ENCODE results near the gene TGFB1I1. TPM values are rescaled to one million over a fixed set of nuclear protein-coding genes. Genes with fewer than 3 reads are reported as not detected.

Gene TGFB1I1
- total RNA-seq, 1 donor from 2014 or later, result 32.5 TPM

- intact Hi-C loops (cut with DNase I), result no loop called here
- ATAC-seq (peak in 1 of 2 donors; percentile 3), DNase-seq (peak; percentile 64)
Measured at GRCh38 chr16:31453255-31454204, 18.4 kb upstream of the TGFB1I1 start.

DNA sequence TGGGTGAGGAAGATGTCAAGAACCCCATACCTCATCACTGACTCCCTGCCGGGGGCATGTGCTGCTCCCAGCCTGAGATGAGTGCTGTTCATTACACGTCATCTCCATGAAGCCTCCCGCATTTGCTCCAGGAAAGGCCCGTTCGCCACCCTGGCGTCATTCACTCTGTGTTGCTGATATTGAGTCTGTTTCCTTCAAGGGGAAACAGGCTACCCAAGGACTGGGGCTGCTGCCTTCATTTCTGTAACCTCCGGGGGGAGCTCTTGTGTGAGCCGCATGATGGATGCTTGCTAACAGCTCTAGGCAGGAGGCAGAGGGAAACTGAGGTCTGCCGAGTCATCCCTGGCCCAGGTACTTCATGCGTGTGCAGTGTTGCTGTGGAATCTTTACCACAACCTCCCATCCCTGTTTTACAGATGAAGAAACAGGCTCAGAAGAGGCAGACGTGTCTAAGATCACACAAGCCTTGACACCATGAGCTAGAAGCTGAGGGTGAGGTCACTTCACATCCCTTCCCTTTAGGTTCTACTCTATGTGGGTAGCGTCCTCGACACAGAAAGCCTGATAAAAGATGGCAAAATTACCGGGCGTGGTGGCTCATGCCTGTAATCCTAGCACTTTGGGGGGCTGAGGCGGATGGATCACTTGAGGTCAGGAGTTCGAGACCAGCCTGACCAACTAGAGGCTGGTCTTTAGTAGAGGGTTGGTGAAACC, 16.2 kb upstream of the TGFB1I1 start:
- H3K4me1 ChIP-seq, result peaks cover 71% of the 10 kb centered on the region

More at GRCh38 chr16:31453255-31454204, 18.4 kb upstream of the TGFB1I1 start:
- Histone ChIP-seq H3K27me3 (ENCODE audit: low read depth) (no peaks in the 10 kb centered on the region), H3K27ac (peak overlapping the region; percentile 43), H3K4me1 (peaks cover 63% of the 10 kb centered on the region), H3K9me3 (no peaks in the 10 kb centered on the region), H3K4me3 (no peak overlapping the region), H3K36me3 (peaks cover 7% of the 10 kb centered on the region)
- no peak for TF ChIP-seq CTCF (IDR thresholded peaks at IDR 0.05)

DNA sequence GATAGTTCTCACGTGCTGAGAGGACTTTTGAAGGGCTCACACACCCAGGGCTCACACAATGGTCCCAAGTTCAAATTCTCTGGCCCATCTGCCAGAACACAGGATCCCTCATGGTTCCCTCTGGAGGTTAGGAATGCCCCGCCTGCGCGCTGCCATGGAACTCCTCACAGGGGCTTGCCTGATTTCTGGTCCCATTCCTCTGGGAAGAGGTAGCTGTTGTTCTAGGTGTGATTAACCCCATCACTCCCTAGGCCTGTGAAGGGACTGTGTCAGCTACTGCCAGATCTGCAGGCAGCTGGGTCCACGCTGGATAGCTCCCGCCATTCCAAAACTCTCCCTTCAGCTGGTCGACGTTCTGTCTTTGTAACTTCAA, 15.0 kb upstream of the TGFB1I1 start:
- no peak for TF ChIP-seq CTCF (IDR thresholded peaks at IDR 0.05)
- no peak for DNase-seq
- no peaks in the 10 kb centered on the region for H3K27me3 ChIP-seq (ENCODE audit: low read depth)
- H3K4me1 ChIP-seq, result peaks cover 70% of the 10 kb centered on the region
- ATAC-seq, result no peak
- no peaks in the 10 kb centered on the region for H3K9me3 ChIP-seq
- H3K36me3 ChIP-seq, result peaks cover 11% of the 10 kb centered on the region
- H3K4me3 ChIP-seq, result peak overlapping the region; percentile 76
- intact Hi-C loops (cut with DNase I), result no loop called here
- H3K27ac ChIP-seq, result peak overlapping the region; percentile 99

More for the DNA sequence above, 16.2 kb upstream of the TGFB1I1 start:
- H3K27ac ChIP-seq, result no peak overlapping the region
- H3K27me3 ChIP-seq (ENCODE audit: low read depth), result no peaks in the 10 kb centered on the region
- H3K9me3 ChIP-seq, result no peaks in the 10 kb centered on the region
- no peak for DNase-seq
- peak; percentile 15 for TF ChIP-seq CTCF (IDR thresholded peaks at IDR 0.05)
- H3K36me3 ChIP-seq, result peaks cover 7% of the 10 kb centered on the region
- H3K4me3 ChIP-seq, result no peak overlapping the region
- intact Hi-C loops (cut with DNase I), result no loop called here
- no peak for ATAC-seq

DNA sequence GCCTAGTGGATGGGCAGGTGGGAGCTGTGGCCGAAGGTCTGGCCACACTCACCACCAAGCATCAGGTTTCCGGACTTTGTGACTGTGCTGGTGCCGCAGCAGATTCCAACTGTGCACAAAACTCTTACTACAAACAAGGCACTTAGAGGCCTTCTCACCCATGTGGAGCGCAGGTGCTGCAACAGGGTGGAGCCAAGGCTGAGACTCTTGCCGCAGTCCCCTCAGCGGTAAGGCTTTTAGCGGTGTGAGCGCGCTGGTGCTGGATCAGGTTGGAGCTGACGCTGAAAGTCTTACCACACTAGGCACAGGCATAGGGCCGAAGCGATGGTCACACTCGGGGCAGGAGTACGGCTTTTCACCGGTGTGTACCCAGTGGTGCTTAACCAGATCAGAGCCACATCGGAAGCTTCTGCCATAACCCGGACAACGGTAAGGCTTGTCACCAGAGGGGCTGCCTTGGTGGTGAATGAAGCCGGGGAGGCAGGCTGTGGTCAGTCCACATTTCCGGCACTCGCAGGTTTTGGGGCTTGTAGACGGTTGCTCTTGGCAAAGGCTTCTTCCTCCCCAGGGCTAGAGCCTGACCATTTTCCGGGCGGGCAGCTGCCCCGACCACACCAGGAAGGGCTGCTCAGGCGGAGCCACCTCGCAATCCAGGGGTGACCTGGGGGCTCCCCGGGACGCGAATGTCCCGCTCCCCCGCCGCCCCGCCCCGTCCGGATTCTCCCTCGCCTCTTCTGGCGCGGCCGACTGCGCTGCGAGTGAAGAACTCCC, 13.7 kb upstream of the TGFB1I1 start:
- no peak for TF ChIP-seq CTCF (IDR thresholded peaks at IDR 0.05)
- H3K4me3 ChIP-seq, result peak overlapping the region; percentile 76
- intact Hi-C loops (cut with DNase I), result no loop called here
- DNase-seq (peak; percentile 72), ATAC-seq (peak; percentile 9 to 31)
- no peaks in the 10 kb centered on the region for H3K27me3 ChIP-seq (ENCODE audit: low read depth)
- peaks cover 24% of the 10 kb centered on the region for H3K36me3 ChIP-seq
- H3K9me3 ChIP-seq, result no peaks in the 10 kb centered on the region
- peaks cover 60% of the 10 kb centered on the region for H3K4me1 ChIP-seq
- peak overlapping the region; percentile 99 for H3K27ac ChIP-seq
